ENCODE measurements around the gene ESR1. TPM values are rescaled to one million over a fixed set of nuclear protein-coding genes. Genes with fewer than 3 reads are reported as not detected.

Gene ESR1
- total and polyA plus RNA-seq, 11 donors = 0.15 to 3.5 (median 0.93) TPM

DNA sequence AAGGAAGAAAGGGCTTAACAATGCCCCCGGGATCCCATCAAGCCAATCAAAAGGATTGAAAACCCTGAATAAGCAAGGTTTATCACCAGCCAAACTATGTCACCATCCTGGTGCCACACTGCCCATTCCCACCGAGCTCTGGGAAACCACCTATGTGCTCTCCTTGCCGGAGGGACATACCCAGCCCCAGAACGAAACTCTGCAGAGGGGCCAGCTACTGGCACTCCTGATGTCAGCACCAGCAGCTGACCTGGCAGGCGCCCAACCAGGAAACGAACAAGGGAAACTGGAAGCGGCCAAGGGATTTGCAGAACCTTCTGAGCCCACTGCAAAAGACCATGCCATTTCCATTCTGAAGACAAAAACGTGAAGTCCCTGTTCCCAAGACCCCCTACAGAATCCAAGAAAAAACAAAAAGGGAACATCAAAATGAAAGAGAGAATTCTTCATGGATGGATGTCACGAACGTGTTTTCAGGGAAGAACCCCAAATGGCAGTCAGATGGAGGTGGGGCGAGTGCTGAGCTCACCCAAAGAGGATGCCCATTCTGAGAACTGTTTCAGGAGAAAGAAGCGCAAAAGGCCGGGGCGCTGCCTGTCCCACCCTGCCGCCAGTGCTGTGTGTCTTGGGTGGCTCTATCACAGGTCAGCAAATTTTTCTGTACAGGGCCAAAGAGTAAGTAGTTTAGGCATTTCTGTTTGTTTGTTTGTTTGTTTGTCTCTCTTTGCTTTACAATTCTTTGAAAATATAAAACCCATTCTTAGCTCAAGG, 305.2 kb downstream of the ESR1 start:
- Histone ChIP-seq H3K9me3 (peaks cover 0 to 3% (median 0%) of the 10 kb centered on the region in 12 donors), H3K27me3 (no peaks in the 10 kb centered on the region), H3K27ac (peak overlapping the region in 10 of 12 donors; percentile 43 to 85 (median 79)), H3K4me1 (peaks cover 0 to 37% (median 22%) of the 10 kb centered on the region in 12 donors), H3K4me3 (peak overlapping the region in 2 of 12 donors; percentile 25 to 30), H3K36me3 (no peaks in the 10 kb centered on the region)
- TF ChIP-seq POLR2A (IDR thresholded peaks at IDR 0.05) = no peak
- TF ChIP-seq, protein P1, sequence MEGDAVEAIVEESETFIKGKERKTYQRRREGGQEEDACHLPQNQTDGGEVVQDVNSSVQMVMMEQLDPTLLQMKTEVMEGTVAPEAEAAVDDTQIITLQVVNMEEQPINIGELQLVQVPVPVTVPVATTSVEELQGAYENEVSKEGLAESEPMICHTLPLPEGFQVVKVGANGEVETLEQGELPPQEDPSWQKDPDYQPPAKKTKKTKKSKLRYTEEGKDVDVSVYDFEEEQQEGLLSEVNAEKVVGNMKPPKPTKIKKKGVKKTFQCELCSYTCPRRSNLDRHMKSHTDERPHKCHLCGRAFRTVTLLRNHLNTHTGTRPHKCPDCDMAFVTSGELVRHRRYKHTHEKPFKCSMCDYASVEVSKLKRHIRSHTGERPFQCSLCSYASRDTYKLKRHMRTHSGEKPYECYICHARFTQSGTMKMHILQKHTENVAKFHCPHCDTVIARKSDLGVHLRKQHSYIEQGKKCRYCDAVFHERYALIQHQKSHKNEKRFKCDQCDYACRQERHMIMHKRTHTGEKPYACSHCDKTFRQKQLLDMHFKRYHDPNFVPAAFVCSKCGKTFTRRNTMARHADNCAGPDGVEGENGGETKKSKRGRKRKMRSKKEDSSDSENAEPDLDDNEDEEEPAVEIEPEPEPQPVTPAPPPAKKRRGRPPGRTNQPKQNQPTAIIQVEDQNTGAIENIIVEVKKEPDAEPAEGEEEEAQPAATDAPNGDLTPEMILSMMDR (IDR thresholded peaks at IDR 0.05) = no peak
- DNase-seq (peak; percentile 77 to 84 (median 81)), ATAC-seq (peak in 3 of 4 donors; percentile 10 to 48 (median 42))
- intact Hi-C loops (cut with DNase I) = no loop called here
- WGBS, 4 donors = 51 to 58% (median 56%) methylated on average over 15 of the region's 15 CpGs

DNA sequence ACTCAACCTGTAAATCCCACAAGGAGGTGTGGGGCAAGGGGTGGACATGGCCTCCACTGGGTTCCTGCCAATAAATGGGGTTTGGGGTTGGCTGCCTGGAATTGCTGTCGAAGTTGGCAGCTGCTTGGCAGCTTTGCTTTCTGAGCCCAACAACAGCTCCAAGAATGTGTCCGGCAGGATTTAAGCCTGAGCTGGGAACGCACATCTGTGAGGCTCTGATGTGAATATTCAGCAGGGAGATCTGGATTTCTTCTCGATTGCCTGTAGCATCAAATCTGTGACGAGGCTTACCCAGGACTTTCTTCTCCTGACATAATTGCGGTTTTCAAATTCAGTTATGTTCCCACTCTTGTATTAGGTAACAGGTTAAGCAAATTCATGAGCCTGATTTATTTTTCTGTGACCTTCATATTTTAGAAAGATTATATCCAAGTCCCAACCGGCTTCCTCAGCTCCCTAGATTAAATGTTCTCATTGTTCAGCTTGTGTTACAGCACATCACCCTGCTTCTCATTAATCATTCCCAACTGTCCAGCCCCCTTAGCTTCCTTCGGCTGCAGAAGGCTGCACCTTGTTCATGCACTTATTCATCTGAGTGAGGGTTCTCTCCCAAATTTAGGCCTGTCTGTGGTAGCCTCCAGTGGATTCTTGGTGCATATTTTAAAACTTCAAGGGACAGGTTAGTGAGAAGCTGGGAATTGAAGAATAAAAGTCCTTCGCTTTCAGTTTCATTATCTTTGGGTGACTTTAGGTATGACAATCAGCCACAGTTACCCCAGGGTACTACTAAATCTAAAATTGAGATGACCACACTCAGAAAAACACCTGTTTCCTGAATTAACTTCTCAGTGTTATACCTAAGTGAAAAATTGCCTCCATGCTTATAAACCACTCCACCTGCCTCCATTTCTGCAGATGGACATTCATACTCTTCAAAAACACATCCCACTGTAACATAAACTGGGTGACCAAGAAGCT, 310.0 kb downstream of the ESR1 start:
- WGBS, 4 donors = 61 to 70% (median 66%) methylated on average over 9 of the region's 9 CpGs
- peaks cover 0 to 38% (median 33%) of the 10 kb centered on the region in 9 donors for H3K36me3 ChIP-seq
- H3K4me3 ChIP-seq = no peak overlapping the region
- TF ChIP-seq POLR2A (IDR thresholded peaks at IDR 0.05) = no peak
- TF ChIP-seq, protein P1 (IDR thresholded peaks at IDR 0.05) = no peak
- peaks cover 0 to 23% (median 12%) of the 10 kb centered on the region in 12 donors for H3K4me1 ChIP-seq
- no peaks in the 10 kb centered on the region for H3K9me3 ChIP-seq
- no peak overlapping the region for H3K27ac ChIP-seq
- DNase-seq = no peak
- intact Hi-C loops (cut with DNase I) = no loop called here
- H3K27me3 ChIP-seq = no peaks in the 10 kb centered on the region
- no peak for ATAC-seq

DNA sequence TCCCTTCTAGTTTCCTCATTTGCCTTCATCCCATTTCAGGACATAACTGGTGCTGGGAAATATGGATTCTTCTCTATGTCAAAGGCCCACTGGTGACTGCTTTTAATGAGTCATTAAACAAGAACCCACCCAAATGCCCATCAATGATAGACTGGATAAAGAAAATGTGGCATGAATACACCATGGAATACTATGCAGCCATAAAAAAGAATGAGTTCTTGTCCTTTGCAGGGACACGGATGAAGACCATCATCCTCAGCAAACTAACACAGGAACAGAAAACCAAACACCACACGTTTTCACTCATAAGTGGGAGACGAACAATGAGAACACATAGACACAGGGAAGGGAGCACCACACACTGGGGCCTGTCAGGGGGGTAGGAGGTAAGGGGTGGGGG, 310.7 kb downstream of the ESR1 start:
- Histone ChIP-seq H3K4me3 (no peak overlapping the region), H3K27ac (no peak overlapping the region), H3K36me3 (peaks cover 0 to 46% (median 39%) of the 10 kb centered on the region in 9 donors), H3K4me1 (peaks cover 0 to 16% (median 5%) of the 10 kb centered on the region in 12 donors), H3K27me3 (no peaks in the 10 kb centered on the region), H3K9me3 (no peaks in the 10 kb centered on the region)
- WGBS, 4 donors = 93 to 99% (median 97%) methylated on average over 3 of the region's 3 CpGs
- ATAC-seq = no peak
- no peak for DNase-seq
- intact Hi-C loops (cut with DNase I) = no loop called here
- TF ChIP-seq POLR2A (IDR thresholded peaks at IDR 0.05) = no peak
- TF ChIP-seq, protein P1 (IDR thresholded peaks at IDR 0.05) = no peak

DNA sequence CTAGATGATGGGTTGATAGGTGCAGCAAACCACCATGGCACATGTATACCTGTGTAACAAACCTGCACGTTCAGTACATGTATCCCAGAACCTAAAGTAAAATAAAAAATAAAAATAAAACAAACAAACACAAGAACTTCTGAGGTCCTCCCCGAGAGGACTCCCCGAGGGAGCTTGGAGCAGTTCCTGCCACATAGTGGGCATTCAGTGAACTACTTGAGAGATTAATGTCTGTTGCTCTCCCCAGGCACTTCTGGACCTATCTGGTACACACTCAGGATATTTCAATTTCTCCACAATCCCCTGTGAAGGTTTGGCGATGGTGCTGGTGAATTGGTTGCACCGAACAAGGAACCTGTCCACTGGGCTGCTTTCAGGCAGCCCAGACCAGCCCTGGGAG, 311.2 kb downstream of the ESR1 start:
- intact Hi-C loops (cut with DNase I) = no loop called here

More for the DNA sequence above, 311.2 kb downstream of the ESR1 start:
- TF ChIP-seq POLR2A (IDR thresholded peaks at IDR 0.05) = no peak
- TF ChIP-seq, protein P1 (IDR thresholded peaks at IDR 0.05) = peak in 5 of 12 donors; percentile 6 to 34 (median 14)
- 87 to 91% (median 90%) methylated on average over 5 of the region's 5 CpGs for WGBS, 4 donors
- peaks cover 0 to 50% (median 44%) of the 10 kb centered on the region in 9 donors for H3K36me3 ChIP-seq
- H3K27ac ChIP-seq = no peak overlapping the region
- ATAC-seq (peak in 2 of 4 donors; percentile 35), DNase-seq (no peak)
- no peaks in the 10 kb centered on the region for H3K9me3 ChIP-seq
- H3K27me3 ChIP-seq = no peaks in the 10 kb centered on the region
- H3K4me3 ChIP-seq = no peak overlapping the region
- peaks cover 0 to 15% (median 5%) of the 10 kb centered on the region in 12 donors for H3K4me1 ChIP-seq
